Measurements from ENCODE around the gene SUV39H2. TPM values are rescaled to one million over a fixed set of nuclear protein-coding genes. Genes with fewer than 3 reads are reported as not detected.

The SUV39H2 gene
- total RNA-seq, 1 donor from 2014 or later, result 6.9 TPM

DNA sequence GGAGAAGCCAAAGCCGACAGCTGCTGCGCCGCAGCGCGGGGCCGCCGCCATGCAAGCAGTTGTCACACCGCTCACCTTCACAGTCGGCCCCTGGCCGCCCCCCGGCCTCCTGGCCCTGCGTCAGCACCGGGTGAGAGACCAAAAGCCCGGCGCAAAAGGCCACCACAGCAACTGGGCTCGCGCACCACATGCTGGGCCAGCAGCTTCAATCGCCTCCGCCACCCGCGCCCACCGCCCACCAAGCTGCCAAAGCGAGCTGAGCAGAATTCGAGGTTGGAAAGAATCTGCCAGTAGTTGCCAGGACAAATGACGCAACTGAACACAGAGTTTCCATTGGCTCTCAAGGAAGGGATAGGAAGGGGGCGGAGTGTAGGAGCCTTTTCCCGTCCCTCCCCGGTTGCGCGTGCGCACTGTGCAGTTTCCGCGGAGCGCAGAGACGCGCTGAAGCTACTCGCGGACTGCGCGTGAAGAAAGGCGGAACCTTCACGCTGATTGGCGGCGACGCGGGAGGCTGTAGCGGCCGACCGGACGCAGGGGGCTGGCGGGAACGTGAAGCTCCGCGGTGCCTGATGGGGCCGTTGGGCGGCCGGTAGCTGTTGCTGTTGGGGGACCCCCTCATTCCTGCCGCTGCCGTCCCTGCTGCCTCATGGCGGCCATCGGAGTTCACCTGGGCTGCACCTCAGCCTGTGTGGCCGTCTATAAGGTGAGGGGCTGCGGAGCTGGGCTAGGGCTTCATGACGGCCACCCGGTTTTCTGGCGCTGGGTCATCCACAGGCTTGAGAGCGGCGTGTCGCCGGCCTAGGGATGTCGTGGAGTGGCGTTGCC is 40.7 kb upstream of the SUV39H2 start, which contains the start of the genes CDNF, HSPA14 and MSANTD7:
Gene CDNF, minus strand, starts transcription at position 281 of the 825 bp plus-strand sequence. Its CDS starts 91 bp downstream, at position 190.
Gene HSPA14, plus strand, starts transcription at position 550 of the 825 bp plus-strand sequence. Its CDS starts 97 bp downstream, at position 647.
Gene MSANTD7, plus strand, starts transcription at position 550 of the 825 bp plus-strand sequence. CDS start 3,979 bp downstream, outside the sequence.
- intact Hi-C loops (cut with DNase I), result loop anchor here (10.0 kb wide), 2 partner anchors 233 to 333 kb away; no protein-coding TSS in a partner anchor
- DNase-seq (ENCODE audit: extremely low spot score in 2 of 2), result peak; percentile 98 to 99
- peaks cover 0 to 14% of the 10 kb centered on the region in 2 donors for H3K36me3 ChIP-seq

DNA sequence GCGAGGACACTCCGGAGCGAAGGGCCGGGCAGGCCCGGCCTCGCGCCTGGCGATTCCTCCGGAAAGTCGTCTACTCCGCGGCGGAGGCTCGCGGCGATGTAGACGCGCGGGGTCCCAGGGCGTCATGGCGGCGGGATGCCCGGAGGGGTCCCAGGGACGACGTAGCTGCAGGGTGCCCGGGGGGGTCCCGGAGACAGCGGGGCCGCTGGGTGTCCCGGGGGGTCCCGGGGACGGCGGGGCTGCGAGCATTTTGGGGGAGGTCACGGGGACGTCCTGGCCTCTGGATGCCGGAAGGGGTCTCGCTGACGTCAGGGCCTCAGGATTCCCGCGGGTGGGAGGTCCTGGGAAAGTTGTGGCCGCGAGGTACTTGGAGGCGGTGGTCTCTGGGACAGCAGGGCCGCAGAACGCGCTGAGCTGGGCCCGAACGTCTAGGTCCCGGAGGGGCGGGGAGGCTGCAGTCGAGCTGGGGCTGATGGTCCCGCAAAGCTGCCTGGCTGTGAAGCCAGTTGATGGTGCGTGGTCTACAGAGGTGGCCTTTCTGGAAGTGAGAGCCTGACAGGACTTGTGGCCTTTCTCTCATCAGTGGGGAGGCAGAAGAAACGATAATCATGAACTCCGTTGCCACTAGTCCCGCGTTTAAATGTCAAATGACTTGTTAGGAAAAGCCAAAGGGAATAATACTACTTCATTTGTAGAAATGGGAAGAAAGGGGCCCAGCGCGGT is 39.9 kb upstream of the SUV39H2 start:
- intact Hi-C loops (cut with DNase I), result loop anchor here (10.0 kb wide), 2 partner anchors 234 to 334 kb away; no protein-coding TSS in a partner anchor
- Histone ChIP-seq H3K4me1 (peaks cover 29% of the 10 kb centered on the region), H3K4me3 (peak overlapping the region; percentile 80 to 88), H3K9me3 (no peaks in the 10 kb centered on the region), H3K27me3 (no peaks in the 10 kb centered on the region), H3K27ac (peak overlapping the region; percentile 97), H3K36me3 (peaks cover 0 to 22% of the 10 kb centered on the region in 2 donors)
- TF ChIP-seq, protein P1, sequence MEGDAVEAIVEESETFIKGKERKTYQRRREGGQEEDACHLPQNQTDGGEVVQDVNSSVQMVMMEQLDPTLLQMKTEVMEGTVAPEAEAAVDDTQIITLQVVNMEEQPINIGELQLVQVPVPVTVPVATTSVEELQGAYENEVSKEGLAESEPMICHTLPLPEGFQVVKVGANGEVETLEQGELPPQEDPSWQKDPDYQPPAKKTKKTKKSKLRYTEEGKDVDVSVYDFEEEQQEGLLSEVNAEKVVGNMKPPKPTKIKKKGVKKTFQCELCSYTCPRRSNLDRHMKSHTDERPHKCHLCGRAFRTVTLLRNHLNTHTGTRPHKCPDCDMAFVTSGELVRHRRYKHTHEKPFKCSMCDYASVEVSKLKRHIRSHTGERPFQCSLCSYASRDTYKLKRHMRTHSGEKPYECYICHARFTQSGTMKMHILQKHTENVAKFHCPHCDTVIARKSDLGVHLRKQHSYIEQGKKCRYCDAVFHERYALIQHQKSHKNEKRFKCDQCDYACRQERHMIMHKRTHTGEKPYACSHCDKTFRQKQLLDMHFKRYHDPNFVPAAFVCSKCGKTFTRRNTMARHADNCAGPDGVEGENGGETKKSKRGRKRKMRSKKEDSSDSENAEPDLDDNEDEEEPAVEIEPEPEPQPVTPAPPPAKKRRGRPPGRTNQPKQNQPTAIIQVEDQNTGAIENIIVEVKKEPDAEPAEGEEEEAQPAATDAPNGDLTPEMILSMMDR (IDR thresholded peaks at IDR 0.05), result no peak
- TF ChIP-seq POLR2A (IDR thresholded peaks at IDR 0.05), result no peak
- no peak for TF ChIP-seq POLR2AphosphoS5 (IDR thresholded peaks at IDR 0.05; ENCODE audit: insufficient read depth in 1 of 2, low read depth in 1 of 2)
- no peak for DNase-seq (ENCODE audit: extremely low spot score in 2 of 2)

More for the DNA sequence above, 40.7 kb upstream of the SUV39H2 start, which contains the start of the genes CDNF, HSPA14 and MSANTD7:
- peak within 1 kb of the TSS; percentile 80 to 88 for H3K4me3 ChIP-seq
- TF ChIP-seq POLR2AphosphoS5 (IDR thresholded peaks at IDR 0.05; ENCODE audit: insufficient read depth in 1 of 2, low read depth in 1 of 2) (peak; percentile 94 to 95), POLR2A (IDR thresholded peaks at IDR 0.05) (peak in 1 of 2 donors; percentile 62)
- TF ChIP-seq, protein P1 (IDR thresholded peaks at IDR 0.05), result no peak
- H3K27ac ChIP-seq, result peak within 1 kb of the TSS; percentile 97
- H3K27me3 ChIP-seq, result no peaks in the 10 kb centered on the region
- peaks cover 29% of the 10 kb centered on the region for H3K4me1 ChIP-seq
- no peaks in the 10 kb centered on the region for H3K9me3 ChIP-seq

DNA sequence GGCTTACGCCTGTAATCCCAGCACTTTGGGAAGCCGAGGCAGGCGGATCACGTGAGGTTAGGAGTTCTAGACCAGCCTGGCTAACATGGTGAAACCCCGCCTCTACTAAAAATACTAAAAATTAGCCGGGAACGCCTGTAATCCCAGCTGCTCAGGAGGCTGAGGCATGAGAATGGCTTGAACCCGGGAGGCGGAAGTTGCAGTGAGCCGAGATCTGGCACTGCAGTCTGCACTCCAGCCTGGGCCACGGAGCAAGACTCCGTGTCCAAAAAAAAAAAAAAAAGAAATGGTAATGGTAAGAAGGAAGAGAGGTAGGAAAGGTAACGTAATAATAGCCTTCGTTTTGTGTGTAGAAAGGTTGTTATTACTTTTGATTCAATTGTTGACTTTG is 39.4 kb upstream of the SUV39H2 start:
- no peak for DNase-seq (ENCODE audit: extremely low spot score in 2 of 2)
- no peaks in the 10 kb centered on the region for H3K9me3 ChIP-seq
- peak overlapping the region; percentile 97 for H3K27ac ChIP-seq
- H3K27me3 ChIP-seq, result no peaks in the 10 kb centered on the region
- H3K36me3 ChIP-seq, result peaks cover 0 to 24% of the 10 kb centered on the region in 2 donors
- H3K4me3 ChIP-seq, result peak overlapping the region; percentile 80 to 88
- intact Hi-C loops (cut with DNase I), result loop anchor here (10.0 kb wide), 2 partner anchors 234 to 334 kb away; no protein-coding TSS in a partner anchor
- TF ChIP-seq POLR2AphosphoS5 (IDR thresholded peaks at IDR 0.05; ENCODE audit: insufficient read depth in 1 of 2, low read depth in 1 of 2), result no peak
- H3K4me1 ChIP-seq, result peaks cover 29% of the 10 kb centered on the region

DNA sequence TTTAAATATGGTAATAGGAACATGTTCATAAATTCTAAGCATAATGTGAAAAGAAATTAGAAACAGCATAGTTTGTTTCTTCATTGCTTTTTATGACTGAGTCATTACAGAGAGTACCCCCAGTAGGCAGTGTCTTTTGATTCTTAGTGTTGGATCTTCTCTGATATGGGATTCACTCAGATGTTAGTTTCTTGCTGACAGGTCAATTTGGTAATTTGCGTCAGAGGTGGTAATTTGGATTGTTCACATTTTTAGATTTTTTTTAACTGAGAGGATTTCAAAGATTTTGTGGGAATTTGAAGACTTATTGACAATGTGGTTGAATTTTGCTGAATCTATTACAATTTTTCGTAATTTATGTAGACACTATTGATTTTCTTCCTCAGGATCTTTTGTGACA is 38.5 kb upstream of the SUV39H2 start:
- intact Hi-C loops (cut with DNase I), result no loop called here
- Histone ChIP-seq H3K36me3 (peaks cover 0 to 24% of the 10 kb centered on the region in 2 donors), H3K27me3 (no peaks in the 10 kb centered on the region), H3K4me3 (no peak overlapping the region), H3K27ac (no peak overlapping the region), H3K4me1 (peaks cover 29% of the 10 kb centered on the region), H3K9me3 (no peaks in the 10 kb centered on the region)
- no peak for DNase-seq (ENCODE audit: extremely low spot score in 2 of 2)
- TF ChIP-seq, protein P1 (IDR thresholded peaks at IDR 0.05), result no peak
- TF ChIP-seq POLR2A (IDR thresholded peaks at IDR 0.05), result no peak

DNA sequence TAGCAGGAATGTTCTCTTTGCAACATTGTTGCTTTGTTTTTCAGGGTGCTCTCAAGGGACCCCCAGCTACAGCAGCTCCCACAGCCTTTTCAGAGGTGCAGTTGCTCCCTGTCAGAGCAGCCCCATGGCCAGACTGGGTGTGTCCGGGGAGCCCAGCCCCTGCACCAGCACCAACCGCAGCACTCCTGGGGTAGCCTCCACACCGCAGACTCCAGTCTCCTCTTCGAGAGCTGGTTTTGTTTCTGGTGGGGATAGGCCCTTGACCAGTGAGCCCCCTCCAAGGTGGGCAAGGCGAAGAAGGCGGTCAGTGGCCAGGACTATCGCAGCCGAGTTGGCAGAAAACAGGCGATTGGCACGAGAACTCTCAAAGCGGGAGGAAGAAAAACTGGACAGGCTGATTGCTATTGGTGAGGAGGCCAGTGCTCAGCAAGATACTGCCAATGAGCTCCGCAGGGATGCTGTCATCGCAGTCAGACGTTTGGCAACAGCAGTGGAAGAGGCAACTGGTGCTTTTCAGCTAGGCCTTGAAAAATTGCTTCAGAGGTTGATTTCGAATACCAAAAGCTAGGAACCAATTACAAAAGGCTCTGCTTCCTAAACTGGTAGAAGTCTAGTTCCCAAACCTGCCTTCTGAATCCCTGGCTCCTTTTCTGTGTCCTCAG is 35.2 kb upstream of the SUV39H2 start:
- no peaks in the 10 kb centered on the region for H3K27me3 ChIP-seq
- H3K9me3 ChIP-seq, result no peaks in the 10 kb centered on the region
- H3K4me1 ChIP-seq, result peaks cover 15% of the 10 kb centered on the region
- peaks cover 0 to 24% of the 10 kb centered on the region in 2 donors for H3K36me3 ChIP-seq
- H3K4me3 ChIP-seq, result no peak overlapping the region
- TF ChIP-seq, protein P1 (IDR thresholded peaks at IDR 0.05), result no peak
- TF ChIP-seq POLR2AphosphoS5 (IDR thresholded peaks at IDR 0.05; ENCODE audit: insufficient read depth in 1 of 2, low read depth in 1 of 2), result no peak
- TF ChIP-seq POLR2A (IDR thresholded peaks at IDR 0.05), result no peak
- no peak for DNase-seq (ENCODE audit: extremely low spot score in 2 of 2)
- intact Hi-C loops (cut with DNase I), result no loop called here
- no peak overlapping the region for H3K27ac ChIP-seq

All from vagina (tissue), 2 donors.